WTC11 (cell line): ENCODE results near the gene ABCC3. TPM values are rescaled to one million over a fixed set of nuclear protein-coding genes. Genes with fewer than 3 reads are reported as not detected.

Source experiments
- ATAC-seq: fragments of 200-7000 bp; cut with Tn5 transposase; 2 replicates; pipeline ENCODE4 v1.10.0; 2021; ENCODE audit warnings: mild to moderate bottlenecking, moderate library complexity
- CTCF ChIA-PET: fragments of 300-600 bp; sonication (Branson Sonifier 250); formaldehyde crosslinking; loops from one replicate; lab custom pipeline; 2021; ENCODE audit warnings: antibody characterized with exemption; lab: Charles Lee
- POLR2A ChIA-PET: fragments of 350-600 bp; sonication (Branson Sonifier 250); formaldehyde crosslinking; loops from one replicate; lab custom pipeline; 2021; ENCODE audit warnings: antibody characterized with exemption; lab: Charles Lee
- DNase-seq: peaks from one replicate; pipeline ENCODE4 v3.0.0; 2021; ENCODE audit warnings: low spot score
- H3K27ac Mint-ChIP-seq: 2 replicates; pipeline ENCODE4 v1.8.0; 2021; ENCODE audit warnings: mixed read lengths
- H3K27me3 Mint-ChIP-seq: 2 replicates; pipeline ENCODE4 v1.8.0; 2021; ENCODE audit warnings: low read depth, mild to moderate bottlenecking, moderate library complexity, mixed read lengths
- H3K36me3 Mint-ChIP-seq: 2 replicates; pipeline ENCODE4 v1.8.0; 2021; ENCODE audit warnings: mixed read lengths
- H3K4me1 Mint-ChIP-seq: 2 replicates; pipeline ENCODE4 v1.8.0; 2022; ENCODE audit warnings: mixed read lengths
- H3K4me3 Mint-ChIP-seq: 2 replicates; pipeline ENCODE4 v1.8.0; 2021; ENCODE audit warnings: mild to moderate bottlenecking, moderate library complexity, mixed read lengths
- H3K9me3 Mint-ChIP-seq: 2 replicates; pipeline ENCODE4 v1.8.0; 2021; ENCODE audit warnings: mixed read lengths
- EMX1 ChIP-seq: fragments of 250-450 bp; sonication (Bioruptor Pico); IDR thresholded peaks from 2 replicates; pipeline ENCODE4 v1.8.0; 2021; ENCODE audit warnings: mild to moderate bottlenecking
- ETV6 ChIP-seq: sonication (generic); formaldehyde crosslinking; IDR thresholded peaks from 2 replicates; pipeline ENCODE4 v1.8.1; 2022; ENCODE audit warnings: mild to moderate bottlenecking, missing genetic modification reagents
- FOXJ3 ChIP-seq: sonication (generic); formaldehyde crosslinking; IDR thresholded peaks from 2 replicates; pipeline ENCODE4 v1.9.0; 2021; ENCODE audit warnings: missing genetic modification reagents, mild to moderate bottlenecking, borderline replicate concordance
- GTF2I ChIP-seq: fragments of 250-450 bp; sonication (Bioruptor Pico); conservative IDR thresholded peaks from 2 replicates; pipeline ENCODE4 v1.4.0; 2021; ENCODE audit warnings: mild to moderate bottlenecking
- HMGA2 ChIP-seq: fragments of 250-450 bp; sonication (Bioruptor Pico); IDR thresholded peaks from 2 replicates; pipeline ENCODE4 v1.4.0; 2021; ENCODE audit warnings: mild to moderate bottlenecking, moderate library complexity
- NR1H2 ChIP-seq: sonication (generic); formaldehyde crosslinking; IDR thresholded peaks from 2 replicates; pipeline ENCODE4 v1.9.0; 2021; ENCODE audit warnings: mild to moderate bottlenecking, moderate library complexity, missing genetic modification reagents
- OVOL2 ChIP-seq: fragments of 250-450 bp; sonication (Bioruptor Pico); IDR thresholded peaks from 2 replicates; pipeline ENCODE4 v1.9.0; 2021; ENCODE audit warnings: mild to moderate bottlenecking, borderline replicate concordance
- TCF7 ChIP-seq: sonication (generic); formaldehyde crosslinking; IDR thresholded peaks from 2 replicates; pipeline ENCODE4 v1.8.0; 2022; ENCODE audit warnings: mild to moderate bottlenecking, low read depth, missing genetic modification reagents, moderate library complexity
- TP53 ChIP-seq: sonication (generic); formaldehyde crosslinking; IDR thresholded peaks from 2 replicates; pipeline ENCODE4 v1.8.1; 2023; ENCODE audit warnings: mild to moderate bottlenecking, missing genetic modification reagents
- ZNF121 ChIP-seq: sonication (generic); formaldehyde crosslinking; IDR thresholded peaks from 2 replicates; pipeline ENCODE4 v1.8.0; 2023; ENCODE audit warnings: missing genetic modification reagents
- ZNF232 ChIP-seq: sonication (generic); formaldehyde crosslinking; IDR thresholded peaks from 2 replicates; pipeline ENCODE4 v1.8.0; 2022; ENCODE audit warnings: mild to moderate bottlenecking, missing genetic modification reagents
- ZNF263 ChIP-seq: sonication (generic); formaldehyde crosslinking; IDR thresholded peaks from 2 replicates; pipeline ENCODE4 v1.8.1; 2022; ENCODE audit warnings: low read depth, mild to moderate bottlenecking, moderate library complexity, missing genetic modification reagents
- ZNF396 ChIP-seq: fragments of 250-450 bp; sonication (Bioruptor Pico); IDR thresholded peaks from 2 replicates; pipeline ENCODE4 v1.8.0; 2021; ENCODE audit warnings: mild to moderate bottlenecking, moderate library complexity, borderline replicate concordance
- ZNF416 ChIP-seq: fragments of 250-450 bp; sonication (Bioruptor Pico); IDR thresholded peaks from 2 replicates; pipeline ENCODE4 v1.9.0; 2021; ENCODE audit warnings: mild to moderate bottlenecking, inconsistent platforms
- ZNF423 ChIP-seq: fragments of 250-450 bp; sonication (Bioruptor Pico); IDR thresholded peaks from 2 replicates; pipeline ENCODE4 v2.1.2; 2022; ENCODE audit warnings: mild to moderate bottlenecking, moderate library complexity
- total RNA-seq: library from RNA; stranded (reverse); gene quantifications from 3 replicates; pipeline ENCODE4 v1.2.3, GENCODE V29; 2021
- TF ChIP-seq, protein P1 (sequence below): fragments of 250-450 bp; sonication (Bioruptor Pico); IDR thresholded peaks from 2 replicates; pipeline ENCODE4 v2.1.2; 2022; ENCODE audit warnings: mild to moderate bottlenecking, moderate library complexity
- TF ChIP-seq, protein P2 (sequence below): sonication (generic); formaldehyde crosslinking; IDR thresholded peaks from 2 replicates; pipeline ENCODE4 v1.8.0; 2023; ENCODE audit warnings: missing genetic modification reagents
- TF ChIP-seq, protein P3 (sequence below): sonication (generic); formaldehyde crosslinking; IDR thresholded peaks from 2 replicates; pipeline ENCODE4 v1.8.1; 2022; ENCODE audit warnings: low read depth, missing genetic modification reagents, borderline replicate concordance
- TF ChIP-seq, protein P4 (sequence below): fragments of 250-450 bp; sonication (Bioruptor Pico); IDR thresholded peaks from 2 replicates; pipeline ENCODE4 v1.8.0; 2021; ENCODE audit warnings: mild to moderate bottlenecking
- TF ChIP-seq, protein P5 (sequence below): sonication (generic); formaldehyde crosslinking; IDR thresholded peaks from 2 replicates; pipeline ENCODE4 v1.8.1; 2023; ENCODE audit warnings: mild to moderate bottlenecking, missing genetic modification reagents, moderate library complexity
- TF ChIP-seq, protein P6 (sequence below): sonication (generic); formaldehyde crosslinking; IDR thresholded peaks from 2 replicates; pipeline ENCODE4 v1.8.0; 2022; ENCODE audit warnings: mild to moderate bottlenecking, missing genetic modification reagents
- TF ChIP-seq, protein P7 (sequence below): sonication (generic); formaldehyde crosslinking; IDR thresholded peaks from 2 replicates; pipeline ENCODE4 v1.8.0; 2022; ENCODE audit warnings: missing genetic modification reagents

Gene ABCC3
- total RNA-seq, 1 experiment from 2014 or later: 0.92 TPM

DNA sequence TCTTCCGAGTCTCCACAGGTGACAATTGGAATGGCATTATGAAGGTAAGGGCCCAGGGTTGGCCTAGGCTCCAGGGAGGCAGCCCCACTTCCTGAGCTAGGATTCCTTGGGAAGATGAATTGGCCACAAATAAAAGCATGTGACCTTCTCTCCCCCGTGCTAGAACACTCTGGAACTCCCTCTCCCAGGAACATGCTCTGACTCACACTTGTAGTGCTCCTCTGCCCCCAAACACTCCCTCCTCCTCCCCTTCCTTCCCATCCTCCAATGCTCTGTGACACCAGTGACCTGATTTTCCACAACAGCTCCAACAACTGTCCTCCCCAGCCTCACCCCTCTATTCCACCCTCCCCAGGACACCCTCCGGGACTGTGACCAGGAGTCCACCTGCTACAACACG, 16.4 kb upstream of the ABCC3 start:
- ATAC-seq (no peak), DNase-seq (no peak)
- Mint-ChIP-seq H3K9me3 (no peaks in the 10 kb centered on the region), H3K4me3 (no peak overlapping the region), H3K27ac (no peak overlapping the region), H3K27me3 (peaks cover 4% of the 10 kb centered on the region), H3K36me3 (no peaks in the 10 kb centered on the region), H3K4me1 (peaks cover 11% of the 10 kb centered on the region)
- ChIA-PET CTCF (interaction anchor here (0.7 to 5.7 kb wide), 5 partner anchors 9 to 139 kb away, joined by 3 to 41 read pairs (median 8); no protein-coding TSS in a partner anchor), POLR2A (interaction anchor here (1.3 kb wide), 1 partner anchor 58 kb away, joined by 4 read pairs; no protein-coding TSS in a partner anchor)
- TF ChIP-seq, protein P1, sequence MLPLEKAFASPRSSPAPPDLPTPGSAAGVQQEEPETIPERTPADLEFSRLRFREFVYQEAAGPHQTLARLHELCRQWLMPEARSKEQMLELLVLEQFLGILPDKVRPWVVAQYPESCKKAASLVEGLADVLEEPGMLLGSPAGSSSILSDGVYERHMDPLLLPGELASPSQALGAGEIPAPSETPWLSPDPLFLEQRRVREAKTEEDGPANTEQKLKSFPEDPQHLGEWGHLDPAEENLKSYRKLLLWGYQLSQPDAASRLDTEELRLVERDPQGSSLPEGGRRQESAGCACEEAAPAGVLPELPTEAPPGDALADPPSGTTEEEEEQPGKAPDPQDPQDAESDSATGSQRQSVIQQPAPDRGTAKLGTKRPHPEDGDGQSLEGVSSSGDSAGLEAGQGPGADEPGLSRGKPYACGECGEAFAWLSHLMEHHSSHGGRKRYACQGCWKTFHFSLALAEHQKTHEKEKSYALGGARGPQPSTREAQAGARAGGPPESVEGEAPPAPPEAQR (CRISPR knock-in tag): no peak
- no peak for TF ChIP-seq ETV6 (CRISPR knock-in tag)
- TF ChIP-seq GTF2I (CRISPR knock-in tag): no peak
- TF ChIP-seq OVOL2 (CRISPR knock-in tag): no peak
- TF ChIP-seq, protein P2, sequence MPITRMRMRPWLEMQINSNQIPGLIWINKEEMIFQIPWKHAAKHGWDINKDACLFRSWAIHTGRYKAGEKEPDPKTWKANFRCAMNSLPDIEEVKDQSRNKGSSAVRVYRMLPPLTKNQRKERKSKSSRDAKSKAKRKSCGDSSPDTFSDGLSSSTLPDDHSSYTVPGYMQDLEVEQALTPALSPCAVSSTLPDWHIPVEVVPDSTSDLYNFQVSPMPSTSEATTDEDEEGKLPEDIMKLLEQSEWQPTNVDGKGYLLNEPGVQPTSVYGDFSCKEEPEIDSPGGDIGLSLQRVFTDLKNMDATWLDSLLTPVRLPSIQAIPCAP (CRISPR knock-in tag): no peak
- no peak for TF ChIP-seq ZNF423 (CRISPR knock-in tag)
- no peak for TF ChIP-seq TP53
- TF ChIP-seq, protein P3, sequence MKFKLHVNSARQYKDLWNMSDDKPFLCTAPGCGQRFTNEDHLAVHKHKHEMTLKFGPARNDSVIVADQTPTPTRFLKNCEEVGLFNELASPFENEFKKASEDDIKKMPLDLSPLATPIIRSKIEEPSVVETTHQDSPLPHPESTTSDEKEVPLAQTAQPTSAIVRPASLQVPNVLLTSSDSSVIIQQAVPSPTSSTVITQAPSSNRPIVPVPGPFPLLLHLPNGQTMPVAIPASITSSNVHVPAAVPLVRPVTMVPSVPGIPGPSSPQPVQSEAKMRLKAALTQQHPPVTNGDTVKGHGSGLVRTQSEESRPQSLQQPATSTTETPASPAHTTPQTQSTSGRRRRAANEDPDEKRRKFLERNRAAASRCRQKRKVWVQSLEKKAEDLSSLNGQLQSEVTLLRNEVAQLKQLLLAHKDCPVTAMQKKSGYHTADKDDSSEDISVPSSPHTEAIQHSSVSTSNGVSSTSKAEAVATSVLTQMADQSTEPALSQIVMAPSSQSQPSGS (CRISPR knock-in tag): no peak
- TF ChIP-seq ZNF263 (CRISPR knock-in tag): no peak
- no peak for TF ChIP-seq EMX1 (CRISPR knock-in tag)
- TF ChIP-seq ZNF232: no peak
- no peak for TF ChIP-seq NR1H2 (CRISPR knock-in tag)
- TF ChIP-seq HMGA2 (CRISPR knock-in tag): no peak
- TF ChIP-seq ZNF396 (CRISPR knock-in tag): no peak
- TF ChIP-seq, protein P4, sequence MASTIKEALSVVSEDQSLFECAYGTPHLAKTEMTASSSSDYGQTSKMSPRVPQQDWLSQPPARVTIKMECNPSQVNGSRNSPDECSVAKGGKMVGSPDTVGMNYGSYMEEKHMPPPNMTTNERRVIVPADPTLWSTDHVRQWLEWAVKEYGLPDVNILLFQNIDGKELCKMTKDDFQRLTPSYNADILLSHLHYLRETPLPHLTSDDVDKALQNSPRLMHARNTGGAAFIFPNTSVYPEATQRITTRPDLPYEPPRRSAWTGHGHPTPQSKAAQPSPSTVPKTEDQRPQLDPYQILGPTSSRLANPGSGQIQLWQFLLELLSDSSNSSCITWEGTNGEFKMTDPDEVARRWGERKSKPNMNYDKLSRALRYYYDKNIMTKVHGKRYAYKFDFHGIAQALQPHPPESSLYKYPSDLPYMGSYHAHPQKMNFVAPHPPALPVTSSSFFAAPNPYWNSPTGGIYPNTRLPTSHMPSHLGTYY: no peak
- TF ChIP-seq, protein P5, sequence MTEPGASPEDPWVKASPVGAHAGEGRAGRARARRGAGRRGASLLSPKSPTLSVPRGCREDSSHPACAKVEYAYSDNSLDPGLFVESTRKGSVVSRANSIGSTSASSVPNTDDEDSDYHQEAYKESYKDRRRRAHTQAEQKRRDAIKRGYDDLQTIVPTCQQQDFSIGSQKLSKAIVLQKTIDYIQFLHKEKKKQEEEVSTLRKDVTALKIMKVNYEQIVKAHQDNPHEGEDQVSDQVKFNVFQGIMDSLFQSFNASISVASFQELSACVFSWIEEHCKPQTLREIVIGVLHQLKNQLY (CRISPR knock-in tag): no peak

DNA sequence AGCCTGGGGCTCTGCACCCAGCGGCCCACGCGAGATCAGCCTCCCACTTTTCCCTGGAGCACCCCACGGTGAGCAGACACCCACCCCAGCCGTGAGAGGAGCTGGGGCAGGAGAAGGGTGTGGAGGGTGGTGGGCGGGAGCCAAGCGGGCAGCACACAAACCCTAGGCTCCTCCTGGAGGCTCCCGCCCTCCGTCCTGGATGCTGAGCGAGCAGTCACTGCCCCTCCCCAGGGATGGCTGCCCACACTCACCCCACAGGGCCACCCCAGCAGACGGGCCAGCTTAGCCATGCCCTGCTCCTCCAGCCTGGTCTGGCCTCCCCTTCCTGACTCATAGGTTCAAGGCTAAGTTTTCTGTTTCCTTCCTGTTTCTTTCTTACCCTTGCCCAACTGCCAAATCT, 15.7 kb upstream of the ABCC3 start:
- H3K4me3 Mint-ChIP-seq: no peak overlapping the region
- ATAC-seq (no peak), DNase-seq (no peak)
- ChIA-PET CTCF (interaction anchor here (0.7 to 5.7 kb wide), 4 partner anchors 12 to 139 kb away, joined by 3 to 41 read pairs (median 6); no protein-coding TSS in a partner anchor), POLR2A (no interaction called here)
- peak; percentile 20; the same call in 1 of the 2 replicates for TF ChIP-seq ZNF121
- TF ChIP-seq FOXJ3: no peak
- no peaks in the 10 kb centered on the region for H3K9me3 Mint-ChIP-seq
- H3K4me1 Mint-ChIP-seq: peaks cover 14% of the 10 kb centered on the region
- H3K27me3 Mint-ChIP-seq: peaks cover 4% of the 10 kb centered on the region
- no peaks in the 10 kb centered on the region for H3K36me3 Mint-ChIP-seq
- no peak overlapping the region for H3K27ac Mint-ChIP-seq

DNA sequence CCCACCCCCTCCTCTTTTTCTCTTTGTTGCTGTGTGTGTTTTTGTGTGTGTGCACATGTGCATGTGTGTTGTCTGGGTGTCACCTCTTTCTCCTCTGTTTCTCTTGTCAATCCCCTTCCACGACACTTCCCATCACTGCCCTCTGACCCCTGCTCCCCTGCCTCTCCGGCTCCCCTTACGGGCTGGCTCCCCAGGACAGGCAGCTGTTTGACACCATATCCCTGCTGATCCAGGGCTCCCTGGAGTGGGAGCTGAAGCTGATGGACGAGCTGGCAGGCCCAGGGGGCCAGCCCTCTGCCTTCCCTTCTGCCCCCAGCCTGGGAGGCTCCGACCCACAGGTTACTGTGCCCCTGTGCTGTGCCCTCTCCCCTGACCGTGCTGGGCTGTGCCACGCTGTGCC, 15.2 kb upstream of the ABCC3 start:
- H3K9me3 Mint-ChIP-seq: no peaks in the 10 kb centered on the region
- no peak for DNase-seq
- peaks cover 14% of the 10 kb centered on the region for H3K4me1 Mint-ChIP-seq
- H3K27me3 Mint-ChIP-seq: peaks cover 4% of the 10 kb centered on the region
- no peak for ATAC-seq
- ChIA-PET CTCF (interaction anchor here (0.8 to 5.7 kb wide), 5 partner anchors 9 to 69 kb away, joined by 3 to 41 read pairs (median 4); no protein-coding TSS in a partner anchor), POLR2A (interaction anchor here (0.8 kb wide), 1 partner anchor 247 kb away, joined by 3 read pairs; the partner anchor contains the start of gene TOB1)
- no peaks in the 10 kb centered on the region for H3K36me3 Mint-ChIP-seq
- H3K27ac Mint-ChIP-seq: no peak overlapping the region
- no peak overlapping the region for H3K4me3 Mint-ChIP-seq
- TF ChIP-seq ZNF263 (CRISPR knock-in tag) (no peak), ETV6 (CRISPR knock-in tag) (no peak), ZNF416 (CRISPR knock-in tag) (no peak), NR1H2 (CRISPR knock-in tag) (no peak), GTF2I (CRISPR knock-in tag) (no peak), TCF7 (CRISPR knock-in tag) (no peak)
- TF ChIP-seq, protein P6, sequence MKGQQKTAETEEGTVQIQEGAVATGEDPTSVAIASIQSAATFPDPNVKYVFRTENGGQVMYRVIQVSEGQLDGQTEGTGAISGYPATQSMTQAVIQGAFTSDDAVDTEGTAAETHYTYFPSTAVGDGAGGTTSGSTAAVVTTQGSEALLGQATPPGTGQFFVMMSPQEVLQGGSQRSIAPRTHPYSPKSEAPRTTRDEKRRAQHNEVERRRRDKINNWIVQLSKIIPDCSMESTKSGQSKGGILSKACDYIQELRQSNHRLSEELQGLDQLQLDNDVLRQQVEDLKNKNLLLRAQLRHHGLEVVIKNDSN (CRISPR knock-in tag): no peak
- TF ChIP-seq, protein P7, sequence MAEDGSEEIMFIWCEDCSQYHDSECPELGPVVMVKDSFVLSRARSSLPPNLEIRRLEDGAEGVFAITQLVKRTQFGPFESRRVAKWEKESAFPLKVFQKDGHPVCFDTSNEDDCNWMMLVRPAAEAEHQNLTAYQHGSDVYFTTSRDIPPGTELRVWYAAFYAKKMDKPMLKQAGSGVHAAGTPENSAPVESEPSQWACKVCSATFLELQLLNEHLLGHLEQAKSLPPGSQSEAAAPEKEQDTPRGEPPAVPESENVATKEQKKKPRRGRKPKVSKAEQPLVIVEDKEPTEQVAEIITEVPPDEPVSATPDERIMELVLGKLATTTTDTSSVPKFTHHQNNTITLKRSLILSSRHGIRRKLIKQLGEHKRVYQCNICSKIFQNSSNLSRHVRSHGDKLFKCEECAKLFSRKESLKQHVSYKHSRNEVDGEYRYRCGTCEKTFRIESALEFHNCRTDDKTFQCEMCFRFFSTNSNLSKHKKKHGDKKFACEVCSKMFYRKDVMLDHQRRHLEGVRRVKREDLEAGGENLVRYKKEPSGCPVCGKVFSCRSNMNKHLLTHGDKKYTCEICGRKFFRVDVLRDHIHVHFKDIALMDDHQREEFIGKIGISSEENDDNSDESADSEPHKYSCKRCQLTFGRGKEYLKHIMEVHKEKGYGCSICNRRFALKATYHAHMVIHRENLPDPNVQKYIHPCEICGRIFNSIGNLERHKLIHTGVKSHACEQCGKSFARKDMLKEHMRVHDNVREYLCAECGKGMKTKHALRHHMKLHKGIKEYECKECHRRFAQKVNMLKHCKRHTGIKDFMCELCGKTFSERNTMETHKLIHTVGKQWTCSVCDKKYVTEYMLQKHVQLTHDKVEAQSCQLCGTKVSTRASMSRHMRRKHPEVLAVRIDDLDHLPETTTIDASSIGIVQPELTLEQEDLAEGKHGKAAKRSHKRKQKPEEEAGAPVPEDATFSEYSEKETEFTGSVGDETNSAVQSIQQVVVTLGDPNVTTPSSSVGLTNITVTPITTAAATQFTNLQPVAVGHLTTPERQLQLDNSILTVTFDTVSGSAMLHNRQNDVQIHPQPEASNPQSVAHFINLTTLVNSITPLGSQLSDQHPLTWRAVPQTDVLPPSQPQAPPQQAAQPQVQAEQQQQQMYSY (CRISPR knock-in tag): no peak
